Stimulated activated CD4-positive, alpha-beta T cell treated with anti-CD3 and anti-CD28 coated beads, Interleukin-4, amount 100 ng/mL, for 4 hours (primary cell): ENCODE results near the gene FLYWCH1.
A peak's percentile ranks its signal among the peaks of the same experiment; 100 is the strongest.

Experiments
- DNase-seq, 2 experiments: peaks; one replicate each; pipeline ENCODE4 v3.0.0-alpha.2; 2020

The FLYWCH1 gene

GRCh38 chr16:2955438-2955778, 43.7 kb downstream of the FLYWCH1 start:
- no peak for DNase-seq

- no peak for DNase-seq
Measured at GRCh38 chr16:2955779-2956578, 44.2 kb downstream of the FLYWCH1 start.

- DNase-seq: no peak
Measured at GRCh38 chr16:2956579-2956956, 44.8 kb downstream of the FLYWCH1 start.

- no peak for DNase-seq
Measured at GRCh38 chr16:2959206-2959605, 47.5 kb downstream of the FLYWCH1 start.

- no peak for DNase-seq
Measured at GRCh38 chr16:2960183-2961010, 48.7 kb downstream of the FLYWCH1 start.

- DNase-seq: no peak
Measured at GRCh38 chr16:2962334-2963073, 50.8 kb downstream of the FLYWCH1 start.

GRCh38 chr16:2963074-2963722, 51.5 kb downstream of the FLYWCH1 start:
- peak in 1 of 2 experiments; percentile 69 for DNase-seq

- peak; percentile 48 to 58 for DNase-seq
Measured at GRCh38 chr16:2963723-2964474, 52.2 kb downstream of the FLYWCH1 start, which contains the start of gene KREMEN2. Gene KREMEN2, plus strand, starts transcription at chr16:2964275. Its CDS starts 246 bp downstream, at chr16:2964521.

- DNase-seq: peak; percentile 46 to 54
Measured at GRCh38 chr16:2964475-2965336, 53.0 kb downstream of the FLYWCH1 start.

- no peak for DNase-seq
Measured at GRCh38 chr16:2966043-2966807, 54.5 kb downstream of the FLYWCH1 start.

- no peak for DNase-seq
Measured at GRCh38 chr16:2966808-2967191, 55.1 kb downstream of the FLYWCH1 start.

GRCh38 chr16:2967211-2967631, 55.5 kb downstream of the FLYWCH1 start:
- DNase-seq: peak in 1 of 2 experiments; percentile 17

- DNase-seq: no peak
Measured at GRCh38 chr16:2967721-2968161, 56.0 kb downstream of the FLYWCH1 start.

- no peak for DNase-seq
Measured at GRCh38 chr16:2968368-2968737, 56.6 kb downstream of the FLYWCH1 start.

GRCh38 chr16:2968738-2969544, 57.2 kb downstream of the FLYWCH1 start, which contains the start of gene PAQR4:
Gene PAQR4, plus strand, starts transcription at chr16:2969348. Its CDS starts 327 bp downstream, at chr16:2969675.
- peak; percentile 66 to 79 for DNase-seq

GRCh38 chr16:2969545-2970521, 58.1 kb downstream of the FLYWCH1 start:
- peak; percentile 67 to 71 for DNase-seq

- no peak for DNase-seq
Measured at GRCh38 chr16:2970563-2970962, 58.8 kb downstream of the FLYWCH1 start.
